GM19351 (cell line): ENCODE data around the gene RREB1.

Experiments
- ATAC-seq: cut with Tn5 transposase; IDR thresholded peaks from one replicate; pipeline ENCODE4 v1.9.1; 2021; ENCODE audit warnings: mild to moderate bottlenecking, moderate library complexity; ENCODE audit not compliant: unreplicated experiment

The RREB1 gene

DNA sequence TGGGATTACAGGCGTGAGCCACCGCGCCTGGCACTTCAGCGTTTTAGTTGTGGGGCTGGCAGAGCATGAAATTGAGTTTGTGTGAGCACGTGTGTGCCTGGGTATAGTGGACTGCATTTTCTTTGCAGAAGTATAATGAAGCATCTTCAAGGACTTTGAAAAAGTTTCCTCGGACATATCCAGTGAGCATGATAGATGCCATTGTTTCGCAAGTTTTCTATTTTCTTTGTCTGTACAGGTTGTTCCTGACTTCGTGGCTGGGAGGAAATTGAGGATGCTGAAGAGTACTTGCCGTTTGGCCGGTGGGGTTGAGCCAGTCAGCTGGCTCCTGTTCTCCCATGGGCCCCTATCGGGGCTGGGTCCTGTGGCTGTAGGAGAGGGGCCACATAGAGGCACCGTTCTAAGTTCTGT, 55.9 kb downstream of the RREB1 start:
- ATAC-seq: no peak

DNA sequence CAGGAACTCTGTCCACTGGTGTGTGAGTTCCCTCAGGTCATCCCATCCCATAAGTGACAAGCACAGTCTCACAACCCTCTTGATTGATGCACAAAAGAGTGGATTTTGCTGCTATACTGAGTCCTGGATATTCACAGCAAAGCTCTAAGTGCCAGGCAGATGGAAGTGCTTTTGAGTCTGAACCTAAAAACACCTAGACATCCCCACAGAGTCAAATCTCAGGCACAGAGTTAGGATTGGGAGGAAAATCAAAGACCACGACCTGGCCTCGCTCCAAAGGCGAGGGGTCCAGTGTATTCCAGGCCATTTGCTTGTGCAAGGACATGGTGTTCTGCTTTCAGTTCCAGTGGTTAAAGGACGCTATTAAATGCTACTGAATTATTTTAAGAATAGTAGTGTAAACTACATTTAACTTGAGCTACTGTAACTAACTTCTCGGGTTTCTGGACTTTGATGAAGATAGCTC, 56.8 kb downstream of the RREB1 start:
- ATAC-seq: no peak

DNA sequence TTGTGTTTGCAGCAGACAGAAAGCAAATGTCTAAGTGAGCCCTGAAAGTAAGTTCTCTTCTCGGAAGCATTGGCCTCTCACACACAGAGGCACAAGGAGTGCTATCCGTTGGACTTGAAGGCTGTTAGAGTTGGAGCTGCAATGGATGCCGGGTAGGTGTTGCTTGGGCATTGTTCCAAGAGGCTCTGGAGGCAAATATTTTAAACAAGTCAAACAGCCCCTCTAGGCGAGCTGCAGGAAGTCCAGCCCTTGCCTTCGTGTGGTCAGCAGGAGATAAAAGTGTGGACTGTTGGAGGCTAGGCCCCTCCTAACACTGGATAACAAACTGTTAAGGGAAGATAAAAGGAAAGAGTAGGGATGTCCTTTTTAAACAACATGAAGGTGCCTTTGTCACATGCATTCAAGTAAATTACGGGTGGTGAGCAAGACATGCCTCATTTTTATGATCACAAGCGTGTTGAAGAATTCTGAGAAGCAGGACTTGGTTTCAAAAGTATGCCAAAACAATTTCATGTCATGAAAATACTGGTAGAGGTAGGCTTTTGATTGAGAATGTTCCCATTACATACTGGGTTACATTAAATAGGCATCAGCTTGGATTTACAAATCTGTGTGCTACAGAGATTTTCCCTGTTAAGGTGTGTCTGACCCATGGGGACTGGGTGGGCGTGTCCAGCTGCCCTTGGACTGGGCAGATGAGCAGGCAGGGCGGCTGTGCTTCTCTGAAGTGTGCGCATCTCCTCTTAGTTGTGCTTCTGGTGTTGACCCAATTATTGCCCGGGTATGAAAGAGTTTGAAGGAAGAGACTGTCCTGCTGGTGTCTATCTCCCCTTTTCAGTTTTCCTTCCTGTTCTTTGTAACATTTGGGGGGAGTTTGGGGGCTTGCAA, 57.5 kb downstream of the RREB1 start:
- ATAC-seq: no peak

DNA sequence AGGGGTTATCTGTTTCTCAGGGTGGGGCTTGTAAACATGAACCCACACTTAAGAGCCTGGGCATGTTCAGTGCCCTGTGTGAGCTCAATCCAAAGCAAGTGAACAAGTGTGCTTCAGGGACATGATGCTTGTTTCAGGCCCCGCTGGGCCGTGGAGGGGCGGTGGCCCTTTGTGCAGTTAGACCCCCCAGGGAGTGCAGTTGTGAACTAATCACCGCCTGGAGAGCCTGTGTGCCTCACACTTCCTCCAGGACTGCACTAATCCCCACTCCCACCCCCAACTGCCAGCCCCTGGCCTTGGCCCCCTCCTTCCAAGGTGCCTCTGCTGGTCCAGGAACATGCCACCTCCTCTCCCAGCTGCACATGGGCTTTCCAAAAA, 58.1 kb downstream of the RREB1 start:
- no peak for ATAC-seq

DNA sequence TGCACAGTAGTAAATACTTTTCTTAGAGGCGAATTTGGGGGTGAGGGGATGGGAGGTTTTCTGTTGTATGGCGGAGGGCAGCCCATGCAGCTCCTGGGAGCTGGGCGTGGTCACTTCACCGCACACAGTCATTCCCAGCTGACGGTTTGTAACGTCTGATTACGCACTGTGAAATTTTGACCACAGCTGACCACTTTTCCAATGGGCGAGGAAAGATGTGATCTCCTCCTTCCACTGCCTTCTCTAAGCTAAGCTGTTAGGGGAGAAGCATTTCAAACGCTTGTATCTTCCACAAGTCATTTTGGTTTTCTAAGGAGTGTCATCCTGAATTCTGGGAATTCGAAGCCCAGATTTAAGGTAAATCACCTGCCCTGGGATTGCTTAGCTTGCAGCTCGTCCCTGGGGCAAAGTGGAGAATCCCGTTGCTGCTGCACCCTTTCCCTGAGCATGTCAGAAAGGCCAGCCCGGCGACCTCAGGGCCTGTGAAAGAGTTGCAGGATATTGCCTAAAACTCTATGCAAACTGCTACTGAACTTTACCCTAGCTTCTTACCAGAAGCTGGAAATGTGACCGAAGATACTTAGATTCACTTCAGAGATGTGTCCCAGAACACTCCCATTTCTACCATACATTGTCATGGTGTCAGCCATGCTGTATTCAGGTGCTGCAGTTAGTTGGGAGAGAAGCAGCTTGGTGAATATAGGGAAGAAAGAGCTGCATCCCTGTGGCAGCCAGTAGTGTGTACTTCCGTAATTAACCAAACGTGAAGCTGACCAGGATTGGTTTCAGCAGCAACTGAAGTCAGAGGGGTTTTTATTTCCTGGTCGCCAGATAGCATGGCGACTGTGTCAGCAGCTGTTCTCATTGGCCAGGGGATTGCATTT, 58.9 kb downstream of the RREB1 start:
- ATAC-seq: no peak

DNA sequence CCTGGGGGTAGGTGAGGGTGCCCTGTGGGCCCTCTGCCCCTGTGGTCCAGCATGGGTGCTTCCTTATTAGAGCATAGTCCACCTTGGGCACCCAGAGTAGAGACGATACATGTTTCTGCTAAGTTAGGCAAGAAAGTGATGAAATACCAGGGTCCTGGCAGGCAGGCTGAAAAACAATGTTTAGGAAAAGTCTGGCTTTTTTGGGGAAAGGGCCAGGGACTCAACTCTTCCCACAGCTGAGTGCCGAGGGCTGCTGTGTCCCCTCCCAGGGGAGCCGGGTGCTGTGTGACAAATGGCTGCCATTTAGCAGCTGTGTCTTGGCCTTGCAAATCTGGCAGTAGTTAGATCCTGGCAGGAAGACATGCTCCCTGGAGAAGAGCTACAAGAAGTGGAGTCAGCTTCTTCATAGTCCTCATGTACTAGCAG, 61.5 kb downstream of the RREB1 start:
- no peak for ATAC-seq

DNA sequence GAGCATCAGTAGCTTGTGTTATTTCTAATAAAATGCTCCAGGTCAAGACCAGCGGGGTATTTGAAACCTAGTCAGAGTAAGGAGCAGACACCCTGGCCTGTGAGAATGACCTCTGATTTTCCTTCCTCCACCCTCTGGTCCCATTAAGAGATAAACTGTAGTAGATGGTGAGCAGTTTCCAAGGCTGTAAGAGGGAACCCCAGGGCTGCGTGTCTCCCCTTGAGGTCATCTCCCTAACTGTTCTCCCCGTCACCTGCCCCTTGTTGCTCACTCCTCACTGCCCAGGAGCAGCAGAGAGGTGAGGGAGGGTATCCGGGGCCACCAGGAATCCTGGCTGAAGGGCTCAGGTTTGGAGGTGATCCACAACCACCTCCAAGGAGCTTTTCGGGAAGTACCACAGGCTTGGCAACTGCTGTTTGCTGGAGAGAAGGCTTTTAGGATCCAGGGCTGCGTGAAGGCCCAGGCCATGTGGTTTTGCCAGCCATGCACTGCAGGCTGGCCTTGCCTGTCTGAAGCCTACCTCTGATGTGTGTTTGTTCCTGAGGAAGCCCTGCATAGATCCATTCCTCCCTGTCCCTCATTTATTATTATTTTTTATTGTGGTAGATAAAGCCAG, 62.5 kb downstream of the RREB1 start:
- no peak for ATAC-seq

DNA sequence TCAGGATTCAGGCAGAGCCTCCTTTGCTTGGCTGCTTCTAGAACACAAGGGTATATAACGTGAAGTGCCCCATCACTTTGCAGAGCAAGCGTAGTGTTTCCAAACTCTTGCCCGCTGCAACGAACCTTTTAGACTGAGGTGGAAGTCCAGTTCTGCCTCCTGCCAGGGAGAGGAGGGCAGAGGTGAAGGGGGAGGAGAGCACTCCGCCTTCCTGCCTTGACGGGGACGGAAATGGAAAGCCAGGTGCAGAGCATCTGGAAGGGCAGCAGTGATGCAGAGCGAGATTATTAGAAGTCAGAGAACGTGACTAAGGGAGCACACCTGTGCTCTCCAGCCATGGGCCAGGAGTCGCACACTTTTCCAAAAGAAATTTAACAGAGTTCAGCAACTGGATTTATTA, 63.4 kb downstream of the RREB1 start:
- no peak for ATAC-seq

DNA sequence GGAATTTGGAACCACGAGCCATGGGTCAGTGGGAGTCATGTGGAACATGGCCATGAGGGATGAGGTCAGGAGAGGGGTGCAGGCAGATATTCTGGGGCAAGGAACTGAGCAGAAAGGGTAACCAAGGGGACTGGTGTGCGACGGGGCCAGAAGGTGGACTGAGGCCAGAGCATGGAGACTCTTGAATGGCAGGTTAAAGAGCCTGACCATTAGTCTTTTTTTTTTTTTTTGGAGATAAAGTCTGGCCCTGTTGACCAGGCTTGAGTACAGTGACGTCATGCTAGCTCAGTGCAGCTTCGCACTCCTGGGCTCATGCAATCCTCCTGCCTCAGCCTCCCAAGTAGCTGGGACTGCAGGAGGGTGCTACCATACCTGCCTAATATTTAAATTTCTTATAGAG, 64.0 kb downstream of the RREB1 start:
- ATAC-seq: no peak

DNA sequence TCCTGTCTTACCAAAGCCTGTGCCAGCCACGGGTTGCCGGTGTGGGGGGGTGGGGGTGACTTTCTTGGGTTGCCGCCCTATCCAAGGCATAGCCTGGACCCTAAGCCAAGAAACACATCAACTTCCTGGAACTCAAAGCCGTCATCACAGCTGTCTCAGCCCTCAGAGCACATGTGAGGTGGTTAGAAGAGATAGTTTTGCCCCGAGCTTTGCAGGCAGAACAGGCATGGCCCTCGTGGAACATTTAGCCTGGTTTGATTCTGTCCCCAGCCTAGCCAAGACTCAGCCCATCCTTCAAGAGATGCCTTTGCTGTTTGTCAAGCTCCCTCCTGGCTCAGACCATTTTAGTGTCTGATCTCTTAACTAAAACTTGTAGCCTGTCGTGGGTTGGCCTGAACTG, 64.9 kb downstream of the RREB1 start:
- no peak for ATAC-seq

DNA sequence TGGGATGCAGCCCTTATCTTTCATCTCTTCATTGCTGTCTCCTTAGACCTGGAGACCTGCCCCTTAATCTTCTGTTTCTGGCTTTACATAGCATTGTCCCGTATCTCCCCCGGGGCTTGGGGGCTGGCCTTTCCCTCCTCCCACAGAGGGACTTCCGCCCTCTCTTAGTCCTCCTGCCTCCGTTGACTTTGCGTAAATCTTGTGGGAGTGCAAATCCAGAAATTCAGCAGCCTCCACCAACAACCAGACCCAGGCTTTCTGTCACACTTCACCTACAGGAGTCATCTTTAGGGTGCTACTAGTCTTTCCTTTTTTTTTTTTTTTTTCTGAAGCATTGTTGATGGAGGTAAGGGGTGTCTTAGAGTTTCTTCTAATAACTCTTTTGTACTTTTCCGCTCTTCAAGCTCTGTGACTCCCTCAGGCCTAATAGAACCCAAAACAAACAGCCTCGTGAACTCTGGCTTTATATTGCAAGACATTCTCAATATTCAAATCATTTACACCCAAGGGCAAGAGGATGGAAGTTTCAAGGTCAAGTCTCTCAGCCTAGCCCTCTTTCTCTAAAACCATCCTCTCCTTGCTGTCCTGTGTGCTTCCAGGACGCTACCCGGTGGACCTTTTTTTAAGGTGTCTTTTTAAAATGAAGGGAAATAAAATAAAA, 66.2 kb downstream of the RREB1 start:
- ATAC-seq: no peak

DNA sequence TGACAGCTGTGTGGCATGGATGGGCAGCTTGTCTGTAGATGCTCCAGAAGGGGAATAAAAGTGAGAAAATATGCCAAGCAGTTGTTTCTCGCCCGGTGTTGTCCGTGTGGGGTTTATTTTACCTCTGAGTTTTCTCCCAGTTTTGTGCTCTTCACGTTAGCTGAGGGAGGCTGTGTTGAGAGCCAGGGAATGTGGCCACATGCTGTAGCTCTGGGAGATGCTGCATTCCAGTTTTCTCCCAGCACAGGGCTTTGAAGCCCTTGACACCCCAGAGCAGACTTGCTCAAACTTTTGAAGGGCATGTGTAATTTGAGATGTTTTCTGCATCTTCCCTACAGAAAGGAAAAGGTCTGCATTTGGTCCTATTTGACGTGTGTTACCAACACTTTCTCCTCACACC, 67.7 kb downstream of the RREB1 start:
- no peak for ATAC-seq

DNA sequence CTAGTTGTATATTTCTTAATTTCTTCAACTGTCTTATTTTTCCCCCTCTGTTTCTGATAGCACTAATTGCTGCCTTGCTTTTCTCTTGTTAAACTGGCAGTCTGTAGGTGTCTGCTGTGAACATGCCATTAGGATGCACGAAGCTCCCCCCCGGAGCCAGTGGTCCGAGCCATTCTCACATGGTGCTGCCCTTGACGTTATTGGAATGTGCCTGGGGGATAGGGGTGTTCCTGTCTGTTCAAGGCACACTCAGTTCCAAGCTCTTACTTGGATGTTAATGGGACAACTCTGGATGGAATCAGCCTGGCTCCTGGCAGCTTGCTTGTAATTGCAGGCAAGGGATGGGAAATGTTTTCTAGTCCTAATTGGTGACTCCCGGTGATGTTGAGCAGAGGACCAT, 68.4 kb downstream of the RREB1 start:
- no peak for ATAC-seq

DNA sequence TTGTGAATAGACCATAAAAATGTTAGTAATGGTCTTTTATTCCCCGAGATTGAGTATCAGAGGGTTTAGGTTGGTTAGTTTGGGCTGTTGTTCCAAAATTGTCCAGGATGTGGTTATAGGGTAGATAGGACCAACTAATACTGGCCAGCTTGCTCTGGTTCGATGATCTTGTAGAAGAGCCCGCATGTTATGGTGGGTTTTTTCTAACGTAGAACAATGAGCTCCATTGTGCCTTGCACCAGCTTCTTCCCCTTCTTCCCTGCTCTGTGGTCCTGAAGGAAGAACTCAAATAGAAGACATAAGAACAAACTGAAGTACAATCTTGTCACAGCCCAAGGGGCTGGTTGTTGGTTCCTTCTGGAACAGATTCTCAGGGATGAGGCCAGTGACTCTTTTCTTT, 70.5 kb downstream of the RREB1 start:
- no peak for ATAC-seq

DNA sequence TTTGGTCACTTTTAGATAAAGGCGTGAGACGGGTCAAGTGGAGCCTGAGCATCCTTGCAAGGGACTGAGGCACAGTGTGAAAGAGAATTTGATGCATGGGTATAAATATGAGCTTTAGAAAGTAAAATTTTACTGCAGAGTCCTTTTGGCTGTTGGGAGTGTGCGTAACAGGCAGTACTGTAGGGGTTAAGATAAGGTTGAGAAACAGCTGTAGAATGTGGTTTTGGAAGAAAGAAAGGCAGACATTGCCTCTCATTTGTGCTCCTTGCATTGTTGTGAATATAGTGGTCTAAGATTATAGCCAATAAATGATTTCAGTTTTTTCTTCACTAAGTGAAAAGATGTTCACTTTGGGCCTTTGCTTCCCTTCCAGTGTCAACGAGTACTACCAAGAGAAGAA, 73.0 kb downstream of the RREB1 start:
- no peak for ATAC-seq

DNA sequence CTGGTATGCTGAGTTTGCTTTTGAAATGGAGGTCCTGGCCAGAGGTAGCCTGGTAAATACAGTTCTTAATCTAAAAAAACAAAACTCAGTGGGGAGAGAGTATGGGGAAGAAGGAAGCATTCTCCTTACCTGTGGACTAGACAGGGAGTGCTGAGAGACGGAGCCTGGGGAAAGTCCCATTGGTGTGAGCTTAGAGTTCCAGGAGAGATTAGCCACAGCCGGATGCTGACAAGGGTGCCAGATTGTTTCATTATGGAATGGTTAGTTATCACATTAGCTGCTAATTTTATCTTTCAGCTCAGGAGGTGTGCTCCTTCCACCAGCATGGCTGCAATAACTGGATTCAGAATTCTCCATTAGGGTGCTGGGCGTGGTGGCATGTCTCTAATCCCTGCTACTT, 75.9 kb downstream of the RREB1 start:
- ATAC-seq: no peak

DNA sequence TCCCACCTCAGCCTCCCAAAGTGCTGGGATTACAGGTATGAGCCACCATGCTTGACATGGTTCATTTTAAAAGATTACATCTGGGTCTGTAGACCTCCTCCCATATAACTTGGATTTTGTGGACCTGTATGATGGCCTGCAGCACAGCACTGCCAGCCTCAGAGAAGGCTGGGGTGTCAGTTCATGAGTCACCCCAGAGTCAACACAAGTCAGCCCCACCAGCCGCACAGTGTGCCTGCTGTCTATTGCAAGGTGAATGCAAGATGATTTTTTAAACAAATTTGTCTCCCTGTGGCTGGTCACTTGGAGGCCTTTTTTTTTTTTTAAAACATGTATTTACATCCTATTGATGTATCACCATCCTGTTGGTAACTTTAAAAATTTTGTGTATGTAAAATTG, 76.7 kb downstream of the RREB1 start:
- no peak for ATAC-seq

DNA sequence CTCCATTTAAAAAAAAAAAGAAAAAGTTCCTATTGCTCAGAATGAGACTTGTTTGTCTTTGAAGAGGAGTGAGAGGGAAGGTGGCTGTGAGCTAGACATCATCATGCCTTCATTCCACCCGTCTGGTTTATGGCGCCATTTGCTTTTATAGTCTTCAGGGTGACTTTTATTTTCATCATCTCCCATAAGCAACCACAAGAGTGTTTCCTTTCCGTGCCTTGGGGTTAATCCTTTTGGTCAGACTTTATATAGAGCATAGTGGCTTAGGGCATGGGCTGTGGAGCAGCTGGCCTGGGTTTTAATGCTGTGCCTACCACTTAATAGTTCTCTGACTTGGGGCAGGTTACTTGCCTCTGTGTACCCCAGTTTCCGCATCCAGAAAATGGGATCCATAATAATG, 77.8 kb downstream of the RREB1 start:
- ATAC-seq: no peak

DNA sequence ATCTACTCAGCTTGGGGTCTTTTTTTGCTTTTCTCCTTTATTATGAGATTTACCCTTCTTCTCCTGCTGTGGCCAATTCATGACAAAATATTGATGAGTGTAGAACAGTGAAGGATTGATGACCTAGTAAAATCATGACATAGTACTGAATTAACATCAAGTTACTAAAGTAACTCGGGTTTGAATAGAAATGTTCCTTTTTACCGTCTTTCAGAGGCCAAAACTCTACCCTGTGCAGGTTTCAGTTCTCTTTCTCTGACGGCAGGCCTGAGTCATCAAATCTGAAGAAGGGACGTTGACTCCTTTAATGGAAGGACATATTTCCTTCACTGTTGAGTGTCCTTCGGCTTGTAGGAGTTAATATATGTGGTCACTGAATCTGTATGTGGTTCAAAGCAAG, 80.7 kb downstream of the RREB1 start:
- peak; percentile 98 for ATAC-seq

DNA sequence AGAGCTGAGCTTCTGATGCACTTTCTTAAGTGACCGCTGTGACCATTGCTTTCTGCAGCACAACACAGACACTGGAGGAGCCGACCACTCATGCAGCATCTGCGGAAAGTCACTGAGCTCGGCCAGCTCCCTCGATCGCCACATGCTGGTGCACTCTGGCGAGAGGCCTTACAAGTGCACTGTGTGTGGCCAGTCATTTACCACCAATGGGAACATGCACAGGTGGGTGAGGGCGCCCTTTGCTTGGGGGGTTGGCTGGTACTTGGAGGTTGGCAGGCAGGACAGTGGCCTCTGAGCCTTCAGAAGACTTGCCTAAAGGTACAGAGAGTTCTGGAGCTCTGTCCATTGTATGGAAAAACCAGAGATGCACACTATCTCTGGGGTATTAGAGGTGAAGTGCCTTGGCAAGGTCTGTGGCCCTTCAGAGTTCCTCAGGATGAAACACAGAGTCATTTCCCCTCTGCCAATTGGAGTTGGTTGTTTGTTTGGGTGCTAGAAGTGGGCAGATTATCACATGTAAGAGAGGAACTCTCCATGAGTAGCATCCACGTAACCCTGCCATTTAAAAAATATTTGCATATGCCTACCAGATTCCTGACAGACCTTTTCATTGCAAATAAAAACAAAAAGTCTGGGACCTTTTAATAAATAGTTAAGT, 81.5 kb downstream of the RREB1 start:
- no peak for ATAC-seq
